COLO829 (cell line): ENCODE data around the gene ALDH1A1.
"Not testable (repeated sequence)": the region's sequence is repeated elsewhere in the genome, so short reads cannot be mapped to it uniquely, and the experiment has no call there.

Source experiments
- DNase-seq: peaks from one replicate; pipeline ENCODE4 v3.0.0; 2012; ENCODE audit warnings: low spot score

The ALDH1A1 gene

DNA sequence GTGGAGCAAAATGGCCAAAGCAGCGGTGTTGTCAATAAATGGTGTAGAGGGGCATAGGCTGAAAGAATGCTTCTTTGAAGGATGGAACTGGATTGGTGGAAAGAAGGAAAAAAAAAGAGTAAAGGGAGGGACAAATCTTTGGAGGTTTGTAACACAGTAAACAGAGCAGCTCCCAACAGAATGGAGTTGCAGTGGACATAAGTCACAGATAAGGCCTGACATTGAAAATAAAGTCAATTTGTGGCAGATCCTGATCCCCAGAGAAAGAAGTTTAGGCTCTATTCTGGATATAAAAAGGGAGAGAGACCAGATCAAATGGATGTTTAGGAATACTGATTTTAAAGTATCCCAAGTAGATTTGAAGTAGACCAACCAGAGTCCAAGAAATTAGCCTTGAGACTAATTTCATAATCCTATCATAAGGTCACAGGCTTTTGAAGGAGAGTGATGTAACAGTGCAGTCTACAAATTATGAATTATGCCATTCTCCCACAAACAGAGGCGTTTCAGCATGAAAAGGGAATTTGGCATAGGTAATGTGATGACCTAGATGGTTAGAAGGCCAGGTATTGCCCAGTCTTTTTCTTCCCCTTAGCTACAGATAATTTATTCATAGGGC is 8.9 kb downstream of the ALDH1A1 start:
- no peak for DNase-seq

DNA sequence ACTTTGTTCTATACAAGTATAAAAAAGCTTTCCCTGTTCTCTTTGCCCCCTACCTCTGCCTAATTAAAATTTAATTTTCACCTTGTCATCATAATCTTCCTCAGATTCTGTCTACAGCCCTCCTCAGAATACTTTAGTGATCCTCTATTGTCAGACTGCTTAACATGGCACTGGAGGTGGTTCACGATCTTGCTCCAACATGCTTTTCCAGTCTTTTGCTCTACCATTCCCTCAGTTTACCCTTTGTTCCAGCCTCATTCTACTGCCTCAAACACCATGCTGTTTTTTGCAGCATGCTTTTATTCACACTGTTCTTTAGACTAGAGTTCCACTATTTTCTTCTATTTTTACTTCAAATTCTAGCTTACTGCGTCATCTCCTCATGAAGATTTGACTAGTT is 10.4 kb downstream of the ALDH1A1 start:
- no peak for DNase-seq

- not testable (repeated sequence) for DNase-seq
Observed at GRCh38 chr9:72939581-72939980, 13.3 kb downstream of the ALDH1A1 start.

GRCh38 chr9:72937545-72937944 is 15.3 kb downstream of the ALDH1A1 start:
- DNase-seq = peak; percentile 58

- no peak for DNase-seq
Observed at GRCh38 chr9:72936679-72937078, 16.2 kb downstream of the ALDH1A1 start.

DNA sequence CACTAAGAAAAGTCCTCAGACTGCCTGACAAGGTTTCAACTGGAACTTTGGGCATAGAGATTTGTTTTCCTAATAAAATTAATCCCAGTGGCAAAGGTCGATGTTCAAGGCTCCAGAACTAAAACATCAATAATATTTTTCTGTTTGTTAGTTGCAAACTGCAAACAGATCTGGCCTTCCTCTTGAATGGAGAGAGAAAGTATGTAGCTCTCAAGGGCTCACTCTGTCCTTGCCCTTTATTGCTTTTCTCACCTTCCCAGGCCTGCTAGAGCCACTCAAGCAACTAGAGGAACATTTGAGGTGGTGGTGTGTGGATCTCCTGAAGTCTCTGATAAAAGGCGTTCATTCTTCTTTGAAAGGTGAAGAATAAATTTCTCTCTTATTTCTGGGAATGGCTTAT is 16.6 kb downstream of the ALDH1A1 start:
- no peak for DNase-seq

GRCh38 chr9:72935595-72935994 is 17.3 kb downstream of the ALDH1A1 start:
- no peak for DNase-seq

DNA sequence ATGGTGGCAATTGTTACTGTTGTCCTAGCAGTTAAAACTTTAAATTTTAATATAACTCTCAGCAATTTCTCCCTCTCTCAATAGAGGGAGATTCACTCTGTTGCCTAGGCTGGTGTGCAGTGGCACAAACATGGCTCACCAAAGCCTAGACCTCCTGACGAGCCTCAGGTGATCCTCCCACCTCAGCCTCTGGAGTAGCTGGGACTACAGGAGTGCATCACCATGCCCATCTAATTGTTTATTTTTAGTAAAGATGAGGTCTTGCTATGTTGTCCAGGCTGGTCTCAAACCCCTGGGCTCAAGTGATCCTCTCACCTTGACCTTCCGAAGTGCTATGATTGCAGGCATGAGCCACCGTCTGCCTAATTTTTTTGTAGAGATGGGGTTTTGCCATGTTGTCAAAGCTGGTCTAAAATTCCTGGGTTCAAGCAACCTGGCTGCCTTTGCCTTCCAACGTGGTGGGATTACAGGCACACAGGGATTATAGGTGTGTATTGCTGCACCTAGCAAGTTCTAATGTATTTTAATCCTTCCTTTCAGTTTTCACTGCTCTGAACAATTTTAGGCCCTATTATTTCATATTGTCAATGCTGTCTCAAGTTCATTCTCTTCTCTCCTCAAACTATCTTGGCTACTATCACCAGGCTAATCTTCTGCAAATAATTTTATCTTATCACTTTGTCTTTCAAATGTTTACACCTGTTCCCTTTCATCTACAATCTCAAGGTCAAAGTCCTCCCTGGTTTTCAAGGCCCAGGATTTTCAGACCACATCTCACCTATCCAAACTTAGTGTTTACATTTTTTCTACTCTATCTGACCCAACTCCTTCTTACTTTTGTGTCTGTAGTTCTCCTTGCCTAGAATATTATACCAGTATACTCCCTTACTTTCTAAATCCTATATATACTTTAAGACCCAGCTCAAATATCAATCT is 18.9 kb downstream of the ALDH1A1 start:
- no peak for DNase-seq

DNA sequence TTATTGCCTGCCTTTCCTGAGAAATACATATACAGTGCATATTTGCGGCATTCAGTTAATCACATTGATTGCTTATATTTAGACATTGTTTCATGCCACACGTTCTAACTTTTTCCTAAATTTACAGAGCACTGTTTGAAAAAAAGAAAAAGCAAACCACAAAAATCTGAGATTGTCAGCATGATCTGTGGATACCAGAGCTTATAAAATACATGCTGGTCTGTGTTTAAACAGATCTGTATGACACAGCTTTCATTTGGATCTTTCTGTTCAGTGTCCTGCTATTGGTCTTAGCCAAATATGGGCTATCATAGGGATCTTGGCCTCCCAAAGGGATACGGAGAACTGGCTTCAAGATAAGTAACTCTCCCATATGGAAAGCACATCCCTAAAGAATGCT is 20.2 kb downstream of the ALDH1A1 start:
- DNase-seq = no peak

GRCh38 chr9:72931897-72932296 is 21.0 kb downstream of the ALDH1A1 start:
- no peak for DNase-seq

- DNase-seq = peak; percentile 83
Observed at GRCh38 chr9:72931437-72931836, 21.4 kb downstream of the ALDH1A1 start.

GRCh38 chr9:72930828-72931227 is 22.0 kb downstream of the ALDH1A1 start:
- peak; percentile 62 for DNase-seq

- no peak for DNase-seq
Observed at GRCh38 chr9:72929542-72929941, 23.3 kb downstream of the ALDH1A1 start.

- DNase-seq = no peak
Observed at GRCh38 chr9:72928042-72928507, 24.8 kb downstream of the ALDH1A1 start.

DNA sequence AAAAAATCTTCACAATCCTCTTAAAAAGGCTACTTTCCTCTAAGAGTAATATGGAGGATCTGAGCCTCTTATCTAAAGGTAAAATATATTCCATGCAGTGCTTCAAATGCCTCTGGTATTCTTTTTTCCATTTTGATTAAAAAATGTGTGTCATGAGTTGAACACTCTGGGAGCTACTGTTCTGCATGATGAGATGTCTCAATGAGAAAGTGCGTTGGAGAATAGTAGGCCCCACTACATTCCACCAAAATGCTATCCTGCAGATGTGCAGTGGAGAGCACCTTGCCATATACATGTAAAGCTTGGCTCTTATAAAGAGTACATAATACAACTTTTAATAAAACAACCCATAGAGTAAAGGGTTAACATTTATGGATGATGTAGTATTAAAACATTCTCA is 26.3 kb downstream of the ALDH1A1 start:
- no peak for DNase-seq

GRCh38 chr9:72925891-72926290 is 27.0 kb downstream of the ALDH1A1 start:
- no peak for DNase-seq

DNA sequence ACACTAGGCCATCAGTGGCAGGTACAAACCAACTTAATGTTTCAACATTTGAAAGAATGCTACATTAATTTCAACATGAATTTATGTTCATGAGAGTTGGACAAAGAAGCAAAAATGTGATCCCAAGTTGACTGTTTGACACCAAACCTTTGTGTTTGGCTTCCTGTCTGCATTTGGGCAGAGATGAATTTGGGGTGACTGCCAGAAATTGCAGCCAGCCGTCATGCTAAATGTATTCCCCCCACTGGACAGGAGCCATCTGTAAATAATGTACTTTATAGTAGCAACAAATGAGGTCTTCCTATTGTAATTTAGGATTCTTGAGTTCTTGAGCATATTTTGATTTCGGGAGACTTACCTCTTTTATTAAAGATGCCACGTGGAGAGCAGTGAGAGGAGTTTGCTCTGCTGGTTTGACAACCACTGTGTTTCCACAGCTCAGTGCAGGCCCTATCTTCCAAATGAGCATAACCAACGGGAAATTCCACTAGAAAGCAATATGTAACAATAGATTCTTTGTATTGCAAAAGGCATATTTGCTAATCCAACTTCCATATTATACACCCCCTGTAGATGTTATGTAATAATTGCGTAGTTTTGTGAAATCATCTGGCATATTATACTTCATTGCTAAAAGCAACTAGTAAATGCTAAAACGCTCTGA is 27.6 kb downstream of the ALDH1A1 start:
- DNase-seq = peak; percentile 70

DNA sequence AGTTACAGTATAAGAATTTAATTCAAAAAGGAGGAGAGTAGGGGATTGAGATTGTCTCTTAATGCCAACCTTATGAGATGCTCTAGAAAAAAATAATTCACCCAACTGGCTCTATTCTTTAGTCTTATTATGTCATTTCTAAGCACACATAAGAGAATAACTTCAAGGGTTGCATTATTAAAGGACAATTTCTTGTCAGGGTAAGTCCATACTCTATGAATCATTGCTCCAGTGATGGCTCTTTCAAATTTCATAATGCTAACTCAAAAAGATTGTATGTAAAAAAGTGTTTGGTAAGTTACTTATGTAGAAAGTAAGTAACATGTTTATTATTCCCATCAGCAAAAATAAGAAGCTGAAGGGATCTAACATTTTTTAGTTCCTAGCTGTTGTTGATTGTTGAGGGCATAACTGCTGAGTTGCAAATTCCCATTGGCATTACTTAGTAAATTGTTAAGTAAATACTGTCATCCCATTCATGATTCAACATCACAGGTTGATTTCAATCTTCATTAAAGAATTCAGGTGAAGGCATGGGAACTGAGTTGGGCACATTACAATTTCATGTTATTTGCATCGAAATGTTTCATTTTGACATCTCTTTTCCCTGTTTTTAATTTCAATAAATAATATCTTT is 28.6 kb downstream of the ALDH1A1 start:
- no peak for DNase-seq

DNA sequence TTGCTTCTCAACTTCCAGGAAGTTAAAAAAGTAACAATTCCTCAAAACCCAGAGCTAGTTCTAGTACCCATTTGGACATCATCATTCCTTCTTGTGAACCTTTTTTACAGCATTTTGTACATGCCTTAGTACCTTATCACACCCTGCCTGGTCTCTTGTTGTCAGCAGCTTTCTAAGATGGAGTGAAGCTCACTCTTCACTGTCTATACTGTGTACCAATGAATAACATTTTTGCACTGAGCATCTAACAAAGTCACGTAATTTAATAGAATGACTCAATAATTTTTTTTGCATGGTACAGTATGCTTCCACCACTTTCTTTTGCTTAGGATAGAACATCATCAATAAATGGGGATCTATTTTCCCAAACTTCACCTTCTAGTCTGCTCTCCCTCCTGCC is 29.8 kb downstream of the ALDH1A1 start:
- no peak for DNase-seq

GRCh38 chr9:72921888-72922654 is 30.8 kb downstream of the ALDH1A1 start:
- no peak for DNase-seq

DNA sequence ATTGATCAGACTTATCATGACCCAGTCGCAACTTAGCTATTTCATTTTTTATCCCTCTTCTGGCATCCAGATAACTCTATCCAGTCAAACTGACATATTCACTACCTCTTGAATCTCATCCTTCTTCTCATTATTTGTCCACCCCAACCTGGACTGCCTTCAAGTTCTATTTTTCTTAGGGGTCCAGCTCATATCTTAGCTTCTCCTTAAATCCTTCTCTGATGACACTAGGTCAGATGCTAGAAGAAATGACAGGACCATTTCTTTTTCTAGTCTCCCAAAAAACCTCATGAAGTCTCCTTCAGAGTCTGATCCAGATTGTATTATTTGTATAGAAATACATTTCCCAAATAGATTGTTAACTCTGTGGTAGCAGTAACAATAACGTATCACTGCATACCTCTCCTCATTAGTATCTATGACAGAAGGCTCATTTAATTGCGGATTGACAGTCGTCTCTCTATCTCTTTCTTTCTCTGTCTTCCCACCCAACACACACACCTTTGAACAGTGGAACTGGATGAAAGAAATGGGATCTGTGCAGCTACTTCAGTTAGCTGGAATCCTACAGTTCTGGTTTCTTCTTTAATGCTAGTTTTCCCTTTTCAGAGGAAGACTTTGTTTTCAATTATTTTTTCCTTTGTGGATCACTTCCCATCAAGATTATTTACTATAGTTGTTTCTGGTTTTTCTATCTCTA is 33.5 kb downstream of the ALDH1A1 start:
- no peak for DNase-seq
